ENCODE measurements around the gene KAZN. TPM values are rescaled to one million over a fixed set of nuclear protein-coding genes. Genes with fewer than 3 reads are reported as not detected.

The KAZN gene
- total and polyA plus RNA-seq, 10 donors: 20.0 to 245 (median 144) TPM

GRCh38 chr1:15071936-15072335, 473.5 kb downstream of the KAZN start:
- no peaks in the 10 kb centered on the region for H3K4me1 ChIP-seq
- WGBS, 5 donors: 81 to 91% (median 88%) methylated on average over 6 of the region's 6 CpGs
- DNase-seq: no peak
- no peak overlapping the region for H3K4me3 ChIP-seq
- H3K36me3 ChIP-seq: peaks cover 0 to 46% (median 5%) of the 10 kb centered on the region in 6 donors
- H3K27ac ChIP-seq: peak overlapping the region in 1 of 8 donors; percentile 27
- intact Hi-C loops (cut with DNase I; ENCODE audit: low total_unique reads): no loop called here
- H3K27me3 ChIP-seq (replicated peaks in 1 of 7): no peaks in the 10 kb centered on the region
- H3K9me3 ChIP-seq: no peaks in the 10 kb centered on the region
- no peak for TF ChIP-seq POLR2A (IDR thresholded peaks at IDR 0.05)
- no peak for TF ChIP-seq POLR2AphosphoS5 (IDR thresholded peaks at IDR 0.05)
- no peak for TF ChIP-seq CTCF (IDR thresholded peaks at IDR 0.05 in 8 of 11, conservative IDR thresholded peaks at IDR 0.05 in 3 of 11)

GRCh38 chr1:15073799-15074308, 475.4 kb downstream of the KAZN start:
- H3K4me3 ChIP-seq: no peak overlapping the region
- 83 to 91% (median 89%) methylated on average over 2 to 9 of the region's 9 CpGs for WGBS, 5 donors
- no peaks in the 10 kb centered on the region for H3K4me1 ChIP-seq
- TF ChIP-seq CTCF (IDR thresholded peaks at IDR 0.05 in 8 of 11, conservative IDR thresholded peaks at IDR 0.05 in 3 of 11) (no peak), POLR2AphosphoS5 (IDR thresholded peaks at IDR 0.05) (peak in 1 of 3 donors; percentile 11)
- DNase-seq: no peak
- peaks cover 0 to 30% (median 3%) of the 10 kb centered on the region in 6 donors for H3K36me3 ChIP-seq
- H3K9me3 ChIP-seq: no peaks in the 10 kb centered on the region
- H3K27ac ChIP-seq: no peak overlapping the region
- H3K27me3 ChIP-seq (replicated peaks in 1 of 7): no peaks in the 10 kb centered on the region
- intact Hi-C loops (cut with DNase I; ENCODE audit: low total_unique reads): no loop called here

GRCh38 chr1:15075175-15075574, 476.7 kb downstream of the KAZN start:
- 91 to 95% (median 93%) methylated on average over 6 of the region's 6 CpGs for WGBS, 5 donors
- no peak for DNase-seq
- peak overlapping the region in 1 of 8 donors; percentile 25 for H3K27ac ChIP-seq

GRCh38 chr1:15075817-15076216, 477.3 kb downstream of the KAZN start:
- Histone ChIP-seq H3K4me3 (no peak overlapping the region), H3K36me3 (peaks cover 0 to 16% (median 0%) of the 10 kb centered on the region in 6 donors), H3K4me1 (no peaks in the 10 kb centered on the region), H3K27ac (peak overlapping the region in 1 of 8 donors; percentile 25), H3K9me3 (no peaks in the 10 kb centered on the region), H3K27me3 (replicated peaks in 1 of 7) (no peaks in the 10 kb centered on the region)
- intact Hi-C loops (cut with DNase I; ENCODE audit: low total_unique reads): no loop called here
- no peak for DNase-seq
- WGBS, 5 donors: 8 to 30% (median 18%) methylated on average over 2 of the region's 2 CpGs
- TF ChIP-seq POLR2A (IDR thresholded peaks at IDR 0.05): no peak
- TF ChIP-seq CTCF (IDR thresholded peaks at IDR 0.05 in 8 of 11, conservative IDR thresholded peaks at IDR 0.05 in 3 of 11): no peak
- no peak for TF ChIP-seq POLR2AphosphoS5 (IDR thresholded peaks at IDR 0.05)

More at GRCh38 chr1:15075175-15075574, 476.7 kb downstream of the KAZN start:
- no peaks in the 10 kb centered on the region for H3K27me3 ChIP-seq (replicated peaks in 1 of 7)
- H3K4me1 ChIP-seq: no peaks in the 10 kb centered on the region
- intact Hi-C loops (cut with DNase I; ENCODE audit: low total_unique reads): no loop called here
- no peaks in the 10 kb centered on the region for H3K9me3 ChIP-seq
- H3K36me3 ChIP-seq: peaks cover 0 to 23% (median 2%) of the 10 kb centered on the region in 6 donors
- no peak overlapping the region for H3K4me3 ChIP-seq
- TF ChIP-seq POLR2A (IDR thresholded peaks at IDR 0.05): no peak
- no peak for TF ChIP-seq POLR2AphosphoS5 (IDR thresholded peaks at IDR 0.05)
- no peak for TF ChIP-seq CTCF (IDR thresholded peaks at IDR 0.05 in 8 of 11, conservative IDR thresholded peaks at IDR 0.05 in 3 of 11)
